HTR-8/SVneo (cell line): ENCODE data around the gene GPR132.
"Not testable (repeated sequence)": the region's sequence is repeated elsewhere in the genome, so short reads cannot be mapped to it uniquely, and the experiment has no call there.

Experiments
- DNase-seq: peaks from one replicate; pipeline ENCODE4 v3.0.0; 2011; ENCODE audit warnings: low spot score, mixed read lengths; ENCODE audit not compliant: insufficient read length
- FAIRE-seq: peaks from 2 replicates; lab custom pipeline; 2011; peaks lifted over from hg19 to GRCh38; lab: Jason Lieb, UNC

GPR132 gene

DNA sequence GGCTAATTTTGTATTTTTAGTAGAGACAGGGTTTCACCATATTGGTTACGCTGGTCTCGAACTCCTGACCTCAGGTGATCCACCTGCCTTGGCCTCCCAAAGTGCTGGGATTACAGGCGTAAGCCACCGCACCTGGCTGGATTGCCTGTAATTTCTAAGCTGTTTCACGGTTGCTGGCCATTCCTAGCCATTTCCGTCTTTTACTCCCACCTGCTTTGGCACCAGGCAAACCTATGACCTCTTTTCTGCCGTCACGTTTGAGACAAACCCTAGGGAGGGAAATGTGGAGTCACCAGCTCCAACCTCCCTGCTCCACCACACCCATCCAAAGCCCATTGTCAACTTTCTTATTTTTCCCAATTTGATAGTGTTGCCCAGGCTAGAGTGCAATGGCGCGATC is 1.2 kb downstream of the GPR132 start:
- DNase-seq (no peak), FAIRE-seq (no peak)

DNA sequence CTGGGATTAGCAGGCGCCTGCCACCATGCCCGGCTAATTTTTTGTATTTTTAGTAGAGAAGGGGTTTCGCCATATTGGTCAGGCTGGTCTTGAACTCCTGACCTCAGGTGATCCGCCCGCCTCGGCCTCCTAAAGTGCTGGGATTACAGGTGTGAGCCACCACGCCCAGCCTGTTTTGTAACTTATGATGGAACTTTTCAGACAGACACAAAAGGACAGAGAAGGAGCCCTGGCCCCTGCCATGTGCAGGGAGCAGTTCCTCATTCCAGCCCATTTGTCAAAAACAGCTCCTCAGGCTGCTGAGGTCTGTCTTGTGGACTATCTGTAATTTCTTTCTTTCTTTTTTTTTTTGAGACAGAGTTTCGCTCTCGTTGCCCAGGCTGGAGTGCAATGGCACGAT is 1.7 kb downstream of the GPR132 start:
- FAIRE-seq, DNase-seq: not testable (repeated sequence)

DNA sequence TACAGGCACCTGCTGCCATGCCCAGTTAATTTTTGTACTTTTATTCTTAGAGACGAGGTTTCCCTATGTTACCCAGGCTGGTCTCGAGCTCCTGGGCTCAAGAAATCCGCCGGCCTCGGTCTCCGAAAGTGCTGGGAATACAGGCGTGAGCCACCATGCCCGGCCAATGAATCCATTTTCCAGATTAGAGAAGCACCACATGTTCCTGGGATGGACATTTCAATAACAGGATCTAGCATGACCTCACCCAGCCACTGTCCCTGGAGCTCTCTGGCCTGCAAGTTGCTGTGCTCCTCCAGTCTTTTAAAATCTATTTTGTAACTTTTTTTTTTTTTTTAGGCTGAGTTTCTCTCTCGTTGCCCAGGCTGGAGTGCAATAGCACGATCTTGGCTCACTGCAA is 2.2 kb downstream of the GPR132 start:
- FAIRE-seq: no peak

DNA sequence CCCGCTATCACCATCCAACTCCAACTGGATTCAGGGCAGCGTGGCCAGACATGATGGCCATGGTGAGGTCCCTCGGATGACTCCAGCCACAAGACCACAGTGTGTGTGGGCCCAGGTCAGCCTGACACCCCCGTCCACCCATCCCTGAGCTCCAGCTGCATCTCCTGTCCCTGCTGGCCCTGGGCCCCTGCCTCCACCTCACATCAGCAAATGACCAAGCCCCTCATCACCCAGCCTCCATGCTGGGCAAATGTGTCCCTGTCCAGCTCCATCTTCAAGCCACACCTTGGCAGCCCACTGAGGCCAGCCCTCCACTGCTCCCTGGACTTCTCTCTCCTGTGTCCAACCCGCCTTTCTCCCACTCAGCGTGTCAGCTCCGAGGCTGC is 3.2 kb downstream of the GPR132 start:
- no peak for FAIRE-seq
- DNase-seq: no peak

More for the DNA sequence above, 2.2 kb downstream of the GPR132 start:
- no peak for DNase-seq

DNA sequence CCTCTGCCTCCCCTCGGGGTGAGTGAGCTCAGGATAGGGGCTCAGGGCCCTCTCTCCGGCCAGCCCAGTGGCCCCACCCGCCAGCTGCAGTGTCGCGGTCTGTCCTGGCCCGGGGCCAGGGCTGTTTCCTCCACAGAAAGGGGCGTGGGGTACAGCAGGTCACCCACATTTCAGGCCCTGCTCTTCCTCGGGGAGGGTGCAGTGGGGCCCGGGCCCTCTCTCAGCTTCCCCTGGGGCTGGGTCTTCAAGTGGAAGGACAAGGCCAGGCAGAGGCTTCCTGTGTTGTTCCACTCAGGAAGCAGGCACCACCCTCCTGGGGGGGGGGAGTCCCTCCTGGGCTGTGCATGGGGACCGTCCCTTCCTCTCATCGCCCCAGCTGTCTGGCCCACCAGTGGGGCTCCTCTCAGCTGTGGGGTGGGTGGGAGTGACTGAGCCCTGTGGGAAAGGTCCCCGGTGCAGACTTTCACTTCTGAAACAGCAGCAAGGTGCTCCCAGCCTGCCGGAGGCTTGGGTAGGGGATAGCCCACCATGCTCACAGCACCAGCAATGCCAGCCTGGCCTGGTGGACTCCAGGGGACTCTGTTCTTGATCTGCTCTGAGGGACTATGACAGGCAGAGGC is 3.7 kb downstream of the GPR132 start:
- no peak for FAIRE-seq
- no peak for DNase-seq

DNA sequence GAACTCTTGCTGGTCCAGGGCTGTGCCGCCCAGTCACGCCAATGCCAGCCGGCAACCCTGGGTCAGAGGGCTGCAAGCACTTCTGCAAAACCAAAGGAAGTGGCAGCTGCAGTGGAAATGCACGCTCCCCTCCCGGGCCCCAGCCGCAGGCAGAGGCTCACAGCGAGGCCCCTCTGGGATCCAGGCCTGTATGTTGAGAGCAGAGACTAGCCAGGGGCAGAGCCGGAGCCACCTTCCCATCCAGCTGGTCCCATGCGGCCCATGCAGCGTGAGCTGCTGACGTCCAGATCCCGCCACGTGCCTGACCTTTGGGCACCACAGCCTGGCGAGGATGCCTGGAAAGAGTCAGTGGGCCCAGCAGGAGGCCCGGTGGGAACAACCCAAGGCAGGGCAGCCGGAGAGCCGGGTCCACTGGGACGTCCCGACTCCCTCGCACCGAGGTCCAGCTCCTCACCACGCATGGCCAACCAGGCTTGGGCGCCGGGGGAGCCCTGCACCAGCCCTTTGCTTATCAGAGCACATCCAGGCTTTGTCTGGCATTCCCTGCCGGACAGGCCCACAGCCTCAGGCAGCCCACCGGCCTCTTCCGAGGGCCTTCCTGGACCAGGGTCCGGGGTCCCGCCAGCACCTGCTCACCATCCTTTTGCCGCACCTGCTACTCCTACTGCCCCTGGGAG is 4.3 kb downstream of the GPR132 start:
- DNase-seq: no peak
- FAIRE-seq: no peak

DNA sequence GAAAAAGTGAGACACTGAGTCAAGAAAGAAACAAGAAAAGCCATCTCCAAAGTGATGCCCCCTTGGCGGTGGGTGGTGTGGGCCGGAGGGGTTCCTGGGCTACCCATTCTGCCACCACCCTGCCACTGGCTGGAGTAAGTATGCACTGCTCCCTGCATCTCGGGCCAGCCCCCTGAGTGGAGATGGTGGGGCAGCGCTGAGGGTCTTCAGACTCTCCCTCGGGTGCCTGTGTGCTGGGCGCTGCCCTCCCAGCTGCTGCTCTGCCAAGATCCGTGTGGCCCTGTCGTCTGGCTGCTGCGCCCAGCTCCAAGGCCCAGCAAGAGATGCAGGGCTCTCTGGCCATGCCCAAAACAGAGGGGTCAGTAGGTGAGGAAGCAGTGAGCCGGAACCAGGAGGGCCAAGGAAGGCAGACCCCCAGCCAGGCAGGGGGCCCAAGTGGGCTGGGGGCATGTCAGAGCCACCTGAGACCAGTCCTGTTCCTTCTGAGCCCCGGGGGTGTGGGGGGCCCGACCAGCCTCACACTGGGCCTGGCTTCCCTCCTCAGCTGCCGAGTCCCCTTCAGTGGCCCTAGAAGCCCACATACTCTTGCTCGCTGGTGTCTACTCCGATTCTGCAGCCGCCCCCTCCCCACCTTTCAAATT is 5.2 kb downstream of the GPR132 start:
- DNase-seq: no peak
- no peak for FAIRE-seq

DNA sequence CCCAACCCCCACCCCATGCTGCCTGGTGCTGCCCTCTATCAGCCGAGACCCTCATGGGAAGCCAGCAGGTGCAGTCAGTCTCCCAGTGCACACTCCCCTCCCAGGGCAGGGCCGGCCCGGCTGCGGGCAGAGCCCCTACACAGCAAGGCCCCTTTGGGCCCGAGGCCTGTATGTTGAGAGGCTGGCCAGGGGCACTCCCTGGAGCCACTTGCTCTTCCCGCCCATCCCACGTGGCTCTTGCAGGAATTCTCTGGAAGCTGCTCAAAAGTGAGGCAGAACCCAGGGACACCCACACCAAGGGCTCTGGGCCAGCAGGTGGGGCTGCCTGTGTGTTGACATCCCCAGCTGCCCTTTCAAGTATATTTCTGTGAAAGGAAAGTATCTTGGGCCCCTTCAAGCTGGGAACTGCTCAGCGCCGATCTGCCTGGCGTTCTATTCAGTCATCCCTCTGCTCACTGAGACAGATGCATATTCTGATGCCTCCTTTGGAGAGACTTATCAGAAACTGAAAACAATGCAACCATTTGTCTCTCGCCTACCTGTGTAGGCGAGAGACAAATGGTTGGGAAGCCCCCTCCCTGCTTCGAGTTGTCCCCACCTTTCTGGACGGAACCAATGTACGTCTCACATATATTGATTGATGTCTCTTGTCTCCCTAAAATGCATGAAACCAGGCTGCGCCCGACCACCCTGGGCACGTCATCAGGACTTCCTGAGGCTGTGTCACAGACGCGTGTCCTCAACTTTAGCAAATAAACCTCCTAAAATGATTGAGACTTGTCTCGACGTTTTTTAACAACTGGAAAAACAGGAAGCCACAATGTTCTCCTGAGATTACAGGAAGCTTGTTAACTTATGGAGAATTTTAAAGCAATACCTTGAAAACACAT is 6.0 kb downstream of the GPR132 start:
- FAIRE-seq (no peak), DNase-seq (no peak)

DNA sequence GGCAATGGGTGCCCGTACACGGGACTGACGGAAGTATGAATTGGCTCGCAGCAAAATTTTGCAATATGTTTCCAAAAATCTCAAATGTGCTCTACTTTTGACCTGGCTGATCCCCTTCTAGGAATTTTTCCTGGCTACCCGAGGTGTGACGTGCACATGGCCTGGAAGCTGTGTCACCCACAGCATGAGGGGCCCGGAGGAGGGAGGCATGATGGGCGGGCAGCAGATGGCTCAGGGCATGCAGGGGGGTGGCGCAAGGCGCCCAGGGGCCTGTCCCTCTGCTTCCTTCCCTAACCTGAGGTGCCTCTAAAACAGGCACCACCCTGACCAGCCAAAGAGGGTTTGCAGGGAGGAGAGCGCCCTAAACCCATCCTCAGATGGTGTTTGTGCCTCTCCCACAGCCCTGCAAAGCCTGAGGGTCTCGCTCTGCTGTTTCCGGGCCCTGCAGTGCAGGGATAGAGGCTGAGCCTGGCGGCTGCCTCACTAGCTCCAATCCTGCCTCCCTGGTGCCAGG is 6.7 kb downstream of the GPR132 start:
- FAIRE-seq (no peak), DNase-seq (no peak)

DNA sequence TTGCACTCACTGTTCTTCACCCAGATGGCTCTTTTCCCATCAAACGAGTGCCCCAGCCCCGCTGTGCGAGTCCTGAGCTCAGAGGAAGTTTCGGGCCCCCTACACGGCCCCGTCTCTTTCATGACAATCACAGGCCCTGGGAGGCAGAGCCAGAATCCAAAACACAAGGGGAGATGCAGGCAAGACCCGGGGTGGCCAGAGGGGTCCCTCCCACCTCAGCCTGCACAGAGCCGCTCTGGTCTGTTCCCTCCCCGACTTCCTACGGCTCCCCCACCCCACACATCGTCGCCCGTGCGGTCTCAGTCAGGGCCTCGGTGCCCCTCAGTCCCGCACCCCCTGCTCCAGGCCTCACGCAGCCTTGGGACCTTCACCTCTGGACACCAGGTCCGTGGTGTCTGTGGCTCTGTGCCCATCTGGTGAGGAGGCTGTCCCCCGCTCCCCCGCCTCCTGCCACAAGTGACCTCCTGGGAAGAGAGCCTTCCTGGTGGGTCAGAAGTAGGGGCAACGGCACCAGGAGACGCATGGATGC is 8.9 kb downstream of the GPR132 start:
- FAIRE-seq (no peak), DNase-seq (no peak)

DNA sequence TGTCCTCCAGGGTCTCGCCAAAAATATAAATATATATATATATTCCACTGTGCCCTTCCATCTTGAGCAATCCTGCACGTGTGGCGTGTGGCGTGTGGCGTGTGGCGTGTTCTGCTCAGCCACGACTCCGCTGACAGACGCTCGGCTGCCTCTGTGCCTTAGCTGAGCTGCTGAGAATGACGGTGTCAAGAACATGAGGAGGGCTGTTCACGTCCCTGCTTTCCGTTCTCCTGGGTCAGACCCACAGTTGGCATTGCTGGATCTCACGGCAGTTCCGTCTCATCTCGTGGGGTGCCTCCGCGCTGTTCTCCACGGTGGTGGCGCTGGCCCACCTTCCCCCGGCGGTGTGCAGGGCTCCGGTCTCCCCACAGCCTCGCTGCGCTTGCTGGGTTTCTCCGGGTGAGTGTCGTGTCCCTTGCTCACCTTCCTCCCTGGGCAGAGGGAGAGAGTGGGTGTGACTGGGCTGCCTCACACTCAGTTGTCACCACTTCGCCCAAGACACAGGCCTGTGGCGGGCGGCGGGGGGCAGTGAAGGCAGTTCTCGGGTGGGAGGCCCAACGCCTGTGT is 9.4 kb downstream of the GPR132 start:
- no peak for DNase-seq
- FAIRE-seq: no peak

DNA sequence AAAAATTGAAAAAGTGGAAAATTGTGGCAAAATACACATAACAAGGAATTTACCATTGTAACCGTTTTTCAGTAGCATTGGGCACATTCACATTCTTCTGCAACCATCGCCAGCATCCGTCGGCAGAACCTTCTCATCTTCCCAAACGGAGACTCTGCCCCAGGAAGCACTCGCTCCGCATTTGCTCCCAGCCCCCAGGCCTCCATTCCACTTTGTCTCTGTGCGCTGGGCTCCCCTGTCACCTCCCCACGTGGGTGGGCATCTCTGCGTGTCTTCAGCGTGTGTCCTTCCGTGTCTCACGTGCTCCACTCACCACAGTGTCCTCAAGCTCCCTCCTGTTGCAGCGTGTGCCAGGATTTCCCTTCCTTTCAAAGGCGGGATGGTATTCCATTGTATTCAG is 9.9 kb downstream of the GPR132 start:
- FAIRE-seq (no peak), DNase-seq (no peak)

DNA sequence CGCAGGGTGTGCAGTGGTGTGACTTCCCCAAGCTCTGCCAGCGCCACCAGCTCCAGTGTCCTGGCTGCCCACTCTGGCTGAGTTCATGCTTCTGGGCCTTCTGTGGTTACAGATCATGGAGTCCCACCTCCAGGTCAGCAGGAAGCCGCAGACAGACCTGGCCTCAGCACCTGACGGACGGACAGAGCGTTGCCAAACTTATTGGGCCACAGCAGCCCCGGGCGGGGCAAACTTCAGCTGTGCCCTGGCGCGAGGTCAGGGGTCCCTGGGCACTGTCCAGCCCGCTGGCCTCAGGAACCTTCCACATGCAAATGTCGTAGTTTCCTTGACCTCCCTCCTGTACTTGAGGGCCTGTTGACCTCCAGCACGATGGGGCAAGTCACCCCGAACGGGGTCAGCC is 11.2 kb downstream of the GPR132 start:
- FAIRE-seq (no peak), DNase-seq (no peak)

DNA sequence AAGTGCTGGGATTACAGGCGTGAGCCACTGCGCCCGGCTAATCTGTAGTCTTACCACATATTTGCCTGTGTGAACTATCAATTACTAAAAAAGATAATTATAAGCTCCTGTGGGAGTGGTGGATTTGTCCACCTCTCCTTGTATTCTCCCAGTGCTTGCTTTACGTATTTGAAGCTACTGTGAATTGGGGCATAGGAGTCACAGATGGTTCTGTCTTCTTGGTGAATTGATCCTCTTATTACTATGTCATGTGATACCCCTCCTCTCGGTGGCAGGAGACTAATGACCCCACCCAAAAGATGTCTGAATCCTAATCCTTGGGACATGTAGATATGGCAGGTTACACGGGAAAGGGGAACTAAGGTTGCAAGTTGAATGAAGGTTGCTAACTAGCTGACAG is 11.8 kb downstream of the GPR132 start:
- DNase-seq: no peak
- no peak for FAIRE-seq

DNA sequence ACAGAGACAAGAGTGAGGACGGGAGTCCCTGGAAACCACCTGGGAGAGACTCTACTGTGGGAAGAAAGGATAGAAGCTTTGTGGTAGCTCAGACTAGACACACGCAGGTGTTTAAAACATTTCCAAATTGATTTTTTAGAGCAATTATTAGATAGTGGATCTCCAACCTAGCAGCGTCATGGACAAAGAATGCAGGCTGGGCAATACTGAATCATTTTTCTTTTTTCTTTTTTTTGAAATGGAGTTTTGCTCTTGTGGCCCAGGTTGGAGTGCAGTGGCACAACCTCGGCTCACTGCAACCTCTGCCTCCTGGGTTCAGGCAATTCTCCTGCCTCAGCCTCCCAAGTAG is 13.1 kb downstream of the GPR132 start:
- no peak for DNase-seq
- no peak for FAIRE-seq

DNA sequence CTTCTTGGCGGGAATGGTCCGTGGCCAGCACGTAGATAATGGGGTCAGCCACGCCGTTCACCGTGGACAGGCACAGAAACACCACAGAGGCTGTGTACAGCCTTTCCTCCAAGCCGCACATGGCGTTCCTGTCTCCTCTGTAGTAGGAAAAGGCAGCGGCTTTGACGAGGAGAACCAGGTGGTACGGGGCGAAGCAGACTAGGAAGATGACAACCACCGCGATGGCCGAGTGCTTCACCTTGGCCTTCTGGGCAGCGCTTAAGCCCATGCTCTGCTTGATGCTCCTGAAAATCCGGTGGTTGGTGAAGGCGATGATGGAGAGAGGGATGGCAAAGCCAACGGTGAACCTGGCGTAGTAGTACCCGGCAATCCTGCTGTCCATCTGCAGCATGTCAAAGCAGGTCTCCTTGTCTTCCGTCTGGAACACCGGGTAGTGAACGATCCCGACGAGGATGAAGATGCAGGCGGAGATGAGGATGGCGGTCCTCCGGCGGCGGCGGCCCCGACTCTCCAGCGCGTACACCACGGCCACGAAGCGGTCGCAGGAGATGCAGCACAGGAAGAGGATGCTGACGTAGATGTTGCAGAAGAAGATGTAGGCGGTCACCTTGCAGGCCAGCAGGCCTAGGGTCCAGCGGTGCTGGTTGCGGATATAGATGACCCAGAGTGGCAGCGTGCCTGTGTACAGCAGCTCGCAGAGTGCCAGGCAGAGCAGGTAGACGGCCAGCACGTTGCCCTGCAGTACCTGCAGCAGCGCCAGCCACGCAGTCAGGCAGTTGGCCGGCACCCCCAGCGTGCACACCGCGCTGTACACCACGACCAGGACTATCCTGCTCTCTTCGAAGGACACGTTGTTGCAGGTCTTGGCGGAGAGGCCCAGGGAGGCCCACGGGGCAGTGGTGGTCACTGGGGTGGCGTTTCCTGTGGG is 13.8 kb downstream of the GPR132 start:
- DNase-seq: no peak
- FAIRE-seq: no peak

DNA sequence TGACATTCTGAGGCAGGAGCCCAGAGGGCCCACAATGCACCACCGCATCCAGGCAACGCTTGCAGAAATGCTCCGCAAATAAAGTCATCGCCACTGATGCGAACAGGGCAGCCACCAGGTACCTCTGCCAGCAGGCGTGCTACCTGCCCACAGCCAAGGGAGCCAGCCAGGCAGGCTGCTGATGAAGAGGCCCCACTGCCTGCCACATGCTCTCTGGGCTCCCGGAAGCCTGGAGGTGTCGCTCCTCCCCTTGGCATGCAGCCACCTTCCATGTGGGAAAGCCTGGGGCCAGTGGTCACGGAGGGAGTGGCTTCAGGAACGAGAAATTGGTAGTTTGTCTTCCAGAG is 14.7 kb downstream of the GPR132 start:
- peak; percentile 76 for FAIRE-seq

DNA sequence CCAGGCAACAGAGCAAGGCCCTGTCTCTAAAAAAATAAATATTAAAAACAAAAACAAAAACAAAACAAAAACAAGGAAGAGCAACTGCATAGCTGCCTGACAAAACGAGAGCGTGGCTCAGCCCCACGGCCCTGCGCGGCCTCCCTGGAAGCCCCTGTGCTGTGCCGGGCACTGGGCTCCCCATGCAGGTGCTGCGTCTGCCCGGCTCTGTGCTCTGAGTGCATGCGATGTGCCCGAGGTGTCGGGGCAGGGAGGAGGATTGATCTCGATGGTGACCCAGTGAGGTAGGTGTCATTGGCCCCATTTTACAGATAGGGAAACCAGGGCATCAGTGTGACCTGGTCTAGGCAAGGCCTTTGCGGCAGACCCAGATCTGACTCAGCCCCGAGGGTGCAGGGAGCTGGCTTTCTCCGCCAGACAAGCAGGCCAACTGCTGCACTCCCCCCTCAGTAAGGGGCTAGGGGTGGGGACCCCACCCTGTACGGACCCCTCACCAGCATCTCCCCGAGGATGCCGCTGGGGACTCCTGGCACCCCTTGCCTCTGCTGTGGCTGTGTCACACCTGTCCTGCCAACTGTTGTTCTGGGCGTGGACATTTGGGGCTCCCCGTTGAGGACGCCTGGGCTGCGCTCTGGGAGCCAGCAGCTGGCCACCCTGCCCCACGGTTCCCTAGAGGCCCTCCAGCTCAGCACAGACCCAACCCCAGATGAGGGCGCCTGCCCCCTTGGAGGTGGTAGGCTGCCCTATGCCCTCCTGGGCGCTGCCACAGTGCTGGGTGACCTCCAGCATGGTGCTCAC is 15.3 kb downstream of the GPR132 start:
- no peak for FAIRE-seq
- no peak for DNase-seq

More for the DNA sequence above, 14.7 kb downstream of the GPR132 start:
- DNase-seq: peak; percentile 44
